Fibroblast of villous mesenchyme (primary cell): ENCODE results near the gene MGAT1. TPM values are rescaled to one million over a fixed set of nuclear protein-coding genes. Genes with fewer than 3 reads are reported as not detected.
"Not testable (repeated sequence)": the region's sequence is repeated elsewhere in the genome, so short reads cannot be mapped to it uniquely, and the experiment has no call there.

Experiments used
- DNase-seq: peaks from one replicate; pipeline ENCODE4 v3.0.0-alpha.2; 2010; ENCODE audit warnings: low read depth
- H3K4me3 ChIP-seq: 2 replicates; pipeline ENCODE4 v1.5.1; 2011; ENCODE audit warnings: low read depth, mild to moderate bottlenecking, low read length
- total RNA-seq: library from RNA; depleted of rRNA; stranded (reverse); fragments of >200 nt; gene quantifications from 2 replicates; pipeline ENCODE4 v1.2.3, GENCODE V29; 2012
- TF ChIP-seq, protein P1 (sequence below): IDR thresholded peaks from 2 replicates; pipeline ENCODE4 v1.5.1; 2012; ENCODE audit warnings: low read depth, mild to moderate bottlenecking, low read length; ENCODE audit not compliant: insufficient read depth

MGAT1 gene
- total RNA-seq, 1 donor, result 104 TPM

DNA sequence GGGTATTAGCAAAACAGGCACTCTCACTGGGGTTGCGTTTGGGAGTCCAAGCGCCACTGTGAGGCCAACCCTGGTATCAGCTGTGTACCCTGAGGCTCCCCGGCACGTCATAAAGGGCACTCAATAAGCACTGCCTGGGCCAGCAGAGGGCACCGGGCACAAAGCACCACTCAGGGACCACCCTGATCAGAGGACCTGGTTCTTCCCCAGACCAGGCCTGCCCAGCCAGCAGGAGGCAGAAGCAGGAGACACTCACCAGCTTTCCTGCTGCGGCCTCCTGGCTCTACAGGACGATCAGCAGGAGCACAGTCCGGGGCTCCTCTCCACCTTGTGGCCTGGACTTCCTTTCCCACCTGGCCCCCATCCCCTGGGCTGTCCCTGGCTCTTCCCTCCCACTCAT lies 12.6 kb downstream of the MGAT1 start:
- DNase-seq, result no peak
- TF ChIP-seq, protein P1, sequence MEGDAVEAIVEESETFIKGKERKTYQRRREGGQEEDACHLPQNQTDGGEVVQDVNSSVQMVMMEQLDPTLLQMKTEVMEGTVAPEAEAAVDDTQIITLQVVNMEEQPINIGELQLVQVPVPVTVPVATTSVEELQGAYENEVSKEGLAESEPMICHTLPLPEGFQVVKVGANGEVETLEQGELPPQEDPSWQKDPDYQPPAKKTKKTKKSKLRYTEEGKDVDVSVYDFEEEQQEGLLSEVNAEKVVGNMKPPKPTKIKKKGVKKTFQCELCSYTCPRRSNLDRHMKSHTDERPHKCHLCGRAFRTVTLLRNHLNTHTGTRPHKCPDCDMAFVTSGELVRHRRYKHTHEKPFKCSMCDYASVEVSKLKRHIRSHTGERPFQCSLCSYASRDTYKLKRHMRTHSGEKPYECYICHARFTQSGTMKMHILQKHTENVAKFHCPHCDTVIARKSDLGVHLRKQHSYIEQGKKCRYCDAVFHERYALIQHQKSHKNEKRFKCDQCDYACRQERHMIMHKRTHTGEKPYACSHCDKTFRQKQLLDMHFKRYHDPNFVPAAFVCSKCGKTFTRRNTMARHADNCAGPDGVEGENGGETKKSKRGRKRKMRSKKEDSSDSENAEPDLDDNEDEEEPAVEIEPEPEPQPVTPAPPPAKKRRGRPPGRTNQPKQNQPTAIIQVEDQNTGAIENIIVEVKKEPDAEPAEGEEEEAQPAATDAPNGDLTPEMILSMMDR, result no peak

GRCh38 chr5:180788651-180789410 lies 13.8 kb downstream of the MGAT1 start:
- not testable (repeated sequence) for H3K4me3 ChIP-seq, DNase-seq

More for the DNA sequence above, 12.6 kb downstream of the MGAT1 start:
- no peak overlapping the region for H3K4me3 ChIP-seq

- TF ChIP-seq, protein P1, result no peak
- no peak overlapping the region for H3K4me3 ChIP-seq
- no peak for DNase-seq
These were observed 14.7 kb downstream of the MGAT1 start for GRCh38 chr5:180787711-180788431.

- no peak for DNase-seq
- no peak overlapping the region for H3K4me3 ChIP-seq
- TF ChIP-seq, protein P1, result no peak
These were observed 15.8 kb downstream of the MGAT1 start for GRCh38 chr5:180786531-180787398.

GRCh38 chr5:180785794-180786221 lies 16.8 kb downstream of the MGAT1 start:
- TF ChIP-seq, protein P1, result no peak
- DNase-seq, result peak; percentile 33
- no peak overlapping the region for H3K4me3 ChIP-seq

DNA sequence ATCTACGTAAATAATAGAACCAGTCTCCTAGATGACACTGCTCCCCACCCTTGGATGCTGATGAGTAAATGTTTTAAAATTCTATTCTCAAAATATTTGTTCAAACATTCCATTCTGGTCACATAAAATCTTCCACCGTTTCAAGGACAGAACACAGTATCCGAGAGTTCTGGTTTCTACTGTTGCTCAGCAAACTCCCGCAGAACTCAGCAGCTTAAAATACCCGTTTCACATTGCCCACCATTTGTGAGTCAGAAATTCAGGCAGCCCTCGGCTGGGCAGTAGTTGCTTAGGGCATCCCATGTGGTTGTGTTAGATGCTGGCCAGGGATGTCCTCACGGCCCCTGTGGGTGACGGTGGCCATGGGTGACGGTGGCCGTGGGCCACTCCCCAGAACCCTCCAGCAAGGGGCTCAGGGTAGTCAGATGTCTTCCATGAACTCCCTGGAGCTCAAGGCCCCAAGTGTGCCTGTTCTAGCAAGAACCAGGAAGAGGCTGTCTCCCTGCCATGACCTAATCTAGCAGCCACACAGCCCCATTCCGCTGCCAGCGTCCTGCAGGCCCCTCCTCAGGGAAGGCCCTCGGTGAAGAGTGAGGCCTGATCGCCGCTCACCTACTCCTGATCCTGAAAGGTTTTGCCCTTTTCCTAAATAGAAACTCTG lies 17.4 kb downstream of the MGAT1 start:
- TF ChIP-seq, protein P1, result no peak
- DNase-seq, result peak; percentile 64
- H3K4me3 ChIP-seq, result no peak overlapping the region
